Smooth muscle cell (in vitro differentiated cells): ENCODE measurements around the gene SEMA4D. TPM values are rescaled to one million over a fixed set of nuclear protein-coding genes. Genes with fewer than 3 reads are reported as not detected.

Experiments
- DNase-seq: peaks from one replicate; lab custom pipeline; 2025; ENCODE audit not compliant: unreplicated experiment; lab: John Stamatoyannopoulos, UW
- H2AFZ ChIP-seq: fragments of 200-600 bp; sonication (generic); 2 replicates; pipeline ENCODE4 v1.6.0; 2016; ENCODE audit warnings: antibody characterized with exemption, low read depth, mild to moderate bottlenecking
- H3F3A ChIP-seq: fragments of 200-600 bp; sonication (generic); 2 replicates; pipeline ENCODE4 v1.6.0; 2017; ENCODE audit warnings: antibody characterized with exemption, low read depth
- H3K27ac ChIP-seq: fragments of 200-600 bp; sonication (generic); 2 replicates; pipeline ENCODE4 v1.5.1; 2016; ENCODE audit warnings: low read depth, mild to moderate bottlenecking
- H3K27me3 ChIP-seq: fragments of 200-600 bp; sonication (generic); 2 replicates; pipeline ENCODE4 v1.6.1; 2016; ENCODE audit warnings: low read depth, mild to moderate bottlenecking
- H3K36me3 ChIP-seq: fragments of 200-600 bp; sonication (generic); 2 replicates; pipeline ENCODE4 v1.5.1; 2016; ENCODE audit warnings: low read depth
- H3K4me1 ChIP-seq: fragments of 200-600 bp; sonication (generic); 2 replicates; pipeline ENCODE4 v1.5.1; 2016; ENCODE audit warnings: low read depth
- H3K4me2 ChIP-seq: fragments of 200-600 bp; sonication (generic); 2 replicates; pipeline ENCODE4 v1.6.0; 2016; ENCODE audit warnings: mild to moderate bottlenecking
- H3K4me3 ChIP-seq: fragments of 200-600 bp; sonication (generic); 2 replicates; pipeline ENCODE4 v1.5.1; 2016; ENCODE audit warnings: mild to moderate bottlenecking
- H3K79me2 ChIP-seq: fragments of 200-600 bp; sonication (generic); 2 replicates; pipeline ENCODE4 v1.6.0; 2016; ENCODE audit warnings: low read depth, mild to moderate bottlenecking
- H3K9ac ChIP-seq: fragments of 200-600 bp; sonication (generic); 2 replicates; pipeline ENCODE4 v1.6.0; 2016; ENCODE audit warnings: low read depth
- H3K9me3 ChIP-seq: fragments of 200-600 bp; sonication (generic); replicated peaks from 2 replicates; pipeline ENCODE4 v1.5.1; 2016; ENCODE audit warnings: low read depth
- H4K20me1 ChIP-seq: fragments of 200-600 bp; sonication (generic); 2 replicates; pipeline ENCODE4 v1.6.0; 2016; ENCODE audit warnings: low read depth
- CTCF ChIP-seq: fragments of 200-600 bp; sonication (generic); IDR thresholded peaks from 2 replicates; pipeline ENCODE4 v1.5.1; 2017; ENCODE audit warnings: borderline replicate concordance, mild to moderate bottlenecking, antibody characterized with exemption; ENCODE audit not compliant: insufficient read depth, poor library complexity, severe bottlenecking
- WGBS: methylation state at CpG from one replicate; pipeline ENCODE4 v1.1.7; 2016; ENCODE audit warnings: low lambda C conversion rate; 5-methylcytosine and 5-hydroxymethylcytosine counted together
- polyA plus RNA-seq: library from polyadenylated mRNA; unstranded; fragments of >200 nt; fragmentation: Nextera tagmentation; extraction: Ambion mirVana; gene quantifications from 2 replicates; pipeline ENCODE4 v1.2.1, GENCODE V29; 2016
- total RNA-seq: library from RNA; depleted of rRNA; stranded (reverse); fragments of >200 nt; gene quantifications from 2 replicates; pipeline ENCODE4 v1.2.3, GENCODE V29; 2014

The SEMA4D gene
- total and polyA plus RNA-seq, 2 experiments from 2014 or later = 0.63 to 2.7 TPM

GRCh38 chr9:89398621-89399020, 99.3 kb downstream of the SEMA4D start:
- H3K4me1 ChIP-seq = no peaks in the 10 kb centered on the region
- WGBS = 98% methylated on average over 5 of the region's 5 CpGs
- H2AFZ ChIP-seq = no peak overlapping the region
- no peaks in the 10 kb centered on the region for H3K79me2 ChIP-seq
- H4K20me1 ChIP-seq = no peaks in the 10 kb centered on the region
- H3K4me2 ChIP-seq = no peak overlapping the region
- no peak overlapping the region for H3K9ac ChIP-seq
- no peak for TF ChIP-seq CTCF
- H3F3A ChIP-seq = no peaks in the 10 kb centered on the region
- no peaks in the 10 kb centered on the region for H3K36me3 ChIP-seq
- no peak overlapping the region for H3K4me3 ChIP-seq
- no peak for DNase-seq
- H3K27ac ChIP-seq = no peak overlapping the region
- H3K9me3 ChIP-seq = no peaks in the 10 kb centered on the region
- H3K27me3 ChIP-seq = no peaks in the 10 kb centered on the region

DNA sequence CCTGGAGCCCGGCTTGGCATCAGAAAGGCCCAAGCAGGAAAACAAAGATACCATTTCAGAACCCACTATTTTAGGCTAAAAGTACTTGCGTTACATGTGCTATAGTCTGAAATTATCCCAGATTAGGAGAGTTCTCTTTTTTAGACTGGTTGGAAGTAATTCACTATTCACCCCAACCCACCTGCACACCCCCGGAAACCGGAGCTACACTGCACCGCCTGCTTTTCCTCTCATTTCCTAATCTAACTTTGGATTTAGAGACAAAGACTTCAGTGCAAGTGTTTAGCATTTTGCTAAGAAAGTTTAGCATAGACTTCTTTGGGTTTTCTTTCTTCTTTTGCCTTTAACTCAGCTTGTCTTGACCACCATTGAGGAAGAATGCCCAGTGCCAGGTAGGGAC, 100.4 kb downstream of the SEMA4D start:
- H3K9ac ChIP-seq = no peak overlapping the region
- no peaks in the 10 kb centered on the region for H3K27me3 ChIP-seq
- H3K9me3 ChIP-seq = no peaks in the 10 kb centered on the region
- whole genome bisulfite sequencing = 96% methylated on average over 5 of the region's 5 CpGs
- TF ChIP-seq CTCF = no peak
- H2AFZ ChIP-seq = no peak overlapping the region
- no peaks in the 10 kb centered on the region for H4K20me1 ChIP-seq
- H3K4me2 ChIP-seq = no peak overlapping the region
- H3K79me2 ChIP-seq = no peaks in the 10 kb centered on the region
- H3K4me3 ChIP-seq = no peak overlapping the region
- no peak overlapping the region for H3K27ac ChIP-seq
- no peaks in the 10 kb centered on the region for H3K36me3 ChIP-seq
- no peaks in the 10 kb centered on the region for H3K4me1 ChIP-seq
- H3F3A ChIP-seq = no peaks in the 10 kb centered on the region
- DNase-seq = no peak

- H3K4me1 ChIP-seq = no peaks in the 10 kb centered on the region
- H3F3A ChIP-seq = no peaks in the 10 kb centered on the region
- no peaks in the 10 kb centered on the region for H3K27me3 ChIP-seq
- no peak for DNase-seq
- H4K20me1 ChIP-seq = no peaks in the 10 kb centered on the region
- H3K9ac ChIP-seq = no peak overlapping the region
- WGBS = 91% methylated on average over 11 of the region's 11 CpGs
- H3K79me2 ChIP-seq = no peaks in the 10 kb centered on the region
- H3K36me3 ChIP-seq = no peaks in the 10 kb centered on the region
- no peak overlapping the region for H3K4me3 ChIP-seq
- no peak overlapping the region for H2AFZ ChIP-seq
- TF ChIP-seq CTCF = no peak
- H3K4me2 ChIP-seq = no peak overlapping the region
- no peak overlapping the region for H3K27ac ChIP-seq
- H3K9me3 ChIP-seq = no peaks in the 10 kb centered on the region
These were observed 101.8 kb downstream of the SEMA4D start for GRCh38 chr9:89395931-89396710.

- H3K79me2 ChIP-seq = no peaks in the 10 kb centered on the region
- H3K4me3 ChIP-seq = no peak overlapping the region
- H3K9me3 ChIP-seq = no peaks in the 10 kb centered on the region
- no peaks in the 10 kb centered on the region for H3K4me1 ChIP-seq
- no peaks in the 10 kb centered on the region for H4K20me1 ChIP-seq
- WGBS = 96% methylated on average over 12 of the region's 12 CpGs
- no peaks in the 10 kb centered on the region for H3K27me3 ChIP-seq
- H3K4me2 ChIP-seq = no peak overlapping the region
- no peaks in the 10 kb centered on the region for H3K36me3 ChIP-seq
- no peak overlapping the region for H2AFZ ChIP-seq
- DNase-seq = no peak
- no peak overlapping the region for H3K9ac ChIP-seq
- no peak for TF ChIP-seq CTCF
- H3F3A ChIP-seq = no peaks in the 10 kb centered on the region
- H3K27ac ChIP-seq = no peak overlapping the region
These were observed 103.5 kb downstream of the SEMA4D start for GRCh38 chr9:89394412-89394811.
